Neuronal stem cell (in vitro differentiated cells): ENCODE results near the gene ST6GALNAC3.

Source experiments
- DNase-seq: peaks from one replicate; pipeline ENCODE4 v3.0.0-alpha.2; 2013; ENCODE audit warnings: low spot score
- H2AFZ ChIP-seq: one replicate; pipeline ENCODE4 v1.6.1; 2013; ENCODE audit warnings: mild to moderate bottlenecking, low read length, inconsistent platforms
- H2AK5ac ChIP-seq: 2 replicates; pipeline ENCODE4 v1.6.1; 2013; ENCODE audit warnings: low read depth, mild to moderate bottlenecking, inconsistent platforms, low read length, moderate library complexity, mixed read lengths
- H2BK120ac ChIP-seq: 2 replicates; pipeline ENCODE4 v1.6.1; 2013; ENCODE audit warnings: low read depth, mild to moderate bottlenecking, inconsistent platforms, low read length, moderate library complexity, mixed read lengths
- H2BK12ac ChIP-seq: one replicate; pipeline ENCODE4 v1.6.1; 2013; ENCODE audit warnings: low read length, inconsistent platforms
- H2BK15ac ChIP-seq: 2 replicates; pipeline ENCODE4 v1.6.1; 2013; ENCODE audit warnings: mild to moderate bottlenecking, low read length, inconsistent platforms, mixed read lengths
- H2BK5ac ChIP-seq: one replicate; pipeline ENCODE4 v1.6.1; 2013; ENCODE audit warnings: inconsistent platforms, mild to moderate bottlenecking, low read length, moderate library complexity
- H3K14ac ChIP-seq: one replicate; pipeline ENCODE4 v1.6.1; 2013; ENCODE audit warnings: low read length, inconsistent platforms
- H3K18ac ChIP-seq: 2 replicates; pipeline ENCODE4 v1.6.1; 2013; ENCODE audit warnings: low read length, inconsistent platforms
- H3K23ac ChIP-seq: 2 replicates; pipeline ENCODE4 v1.6.1; 2013; ENCODE audit warnings: low read depth, mild to moderate bottlenecking, mixed read lengths, low read length, inconsistent platforms; ENCODE audit not compliant: poor library complexity
- H3K27ac ChIP-seq: replicated peaks from 3 replicates; pipeline ENCODE4 v1.5.1; 2013; ENCODE audit warnings: low read length, inconsistent platforms
- H3K27me3 ChIP-seq, 3 experiments: 2 replicates each; pipeline ENCODE4 v1.6.1; 2013; ENCODE audit warnings: low read length in 3 of 3, mild to moderate bottlenecking in 2 of 3, inconsistent platforms in 1 of 3, low read depth in 1 of 3, mixed read lengths in 1 of 3, moderate library complexity in 1 of 3; ENCODE audit not compliant: control insufficient read depth in 3 of 3, insufficient read depth in 3 of 3
- H3K36me3 ChIP-seq, 2 donors: replicated peaks in 1 of 2; 2 replicates each; pipeline ENCODE4 v1.6.1; 2013; ENCODE audit warnings: low read length in 2 of 2; ENCODE audit not compliant: control insufficient read depth in 2 of 2, insufficient read depth in 2 of 2
- H3K4ac ChIP-seq: 2 replicates; pipeline ENCODE4 v1.6.1; 2013; ENCODE audit warnings: inconsistent platforms, mild to moderate bottlenecking, low read length, moderate library complexity
- H3K4me1 ChIP-seq, 2 donors: 1 replicate in 1 of 2; 2 replicates in 1 of 2; pipeline ENCODE4 v1.6.1; 2013; ENCODE audit warnings: low read length in 2 of 2, low read depth in 1 of 2; ENCODE audit not compliant: control insufficient read depth in 2 of 2, insufficient read depth in 1 of 2
- H3K4me2 ChIP-seq: one replicate; pipeline ENCODE4 v1.6.1; 2013; ENCODE audit warnings: mild to moderate bottlenecking, low read length, inconsistent platforms; ENCODE audit not compliant: insufficient read depth, poor library complexity, severe bottlenecking
- H3K4me3 ChIP-seq, 2 donors: 2 replicates each; pipeline ENCODE4 v1.5.1; 2013; ENCODE audit warnings: low read length in 2 of 2, mild to moderate bottlenecking in 2 of 2, inconsistent platforms in 1 of 2, moderate library complexity in 1 of 2
- H3K79me1 ChIP-seq: one replicate; pipeline ENCODE4 v1.6.1; 2013; ENCODE audit warnings: low read depth, mild to moderate bottlenecking, inconsistent platforms, low read length, moderate library complexity
- H3K9ac ChIP-seq: one replicate; pipeline ENCODE4 v1.6.1; 2013; ENCODE audit warnings: mild to moderate bottlenecking, low read depth, low read length, inconsistent platforms; ENCODE audit not compliant: poor library complexity
- H3K9me3 ChIP-seq, 2 donors: replicated peaks in 1 of 2; 2 replicates each; pipeline versions ENCODE3 to v1.6.1; 2013; ENCODE audit warnings: low read length in 2 of 2, mild to moderate bottlenecking in 2 of 2, inconsistent platforms in 1 of 2, low read depth in 1 of 2, mixed read lengths in 1 of 2, moderate library complexity in 1 of 2; ENCODE audit not compliant: control insufficient read depth in 2 of 2, insufficient read depth in 1 of 2
- H4K8ac ChIP-seq: one replicate; pipeline ENCODE4 v1.6.1; 2013; ENCODE audit warnings: low read depth, mild to moderate bottlenecking, inconsistent platforms, low read length, moderate library complexity
- H4K91ac ChIP-seq: one replicate; pipeline ENCODE4 v1.6.1; 2013; ENCODE audit warnings: low read length, low read depth, mild to moderate bottlenecking, inconsistent platforms; ENCODE audit not compliant: poor library complexity
- WGBS, 2 donors: extraction: QIAGEN DNeasy Blood & Tissue Kit; methylation state at CpG; one replicate each; pipeline ENCODE4 v1.1.7; 2013; ENCODE audit warnings: missing lambda C conversion rate in 2 of 2, mixed read lengths in 1 of 2; ENCODE audit not compliant: insufficient read length in 2 of 2, insufficient replicate concordance in 1 of 2; ENCODE audit errors: extremely low coverage in 2 of 2; 5-methylcytosine and 5-hydroxymethylcytosine counted together

ST6GALNAC3 gene

GRCh38 chr1:76059451-76059850 is 15.1 kb upstream of the ST6GALNAC3 start:
- DNase-seq: no peak

GRCh38 chr1:76065270-76065669 is 9.3 kb upstream of the ST6GALNAC3 start:
- no peak overlapping the region for H4K91ac ChIP-seq
- H2BK5ac ChIP-seq: no peak overlapping the region
- no peak overlapping the region for H2AK5ac ChIP-seq
- H3K4me3 ChIP-seq: peak overlapping the region in 1 of 2 donors; percentile 22
- no peak overlapping the region for H2BK120ac ChIP-seq
- H3K18ac ChIP-seq: no peak overlapping the region
- H3K23ac ChIP-seq: no peak overlapping the region
- no peaks in the 10 kb centered on the region for H3K79me1 ChIP-seq
- no peaks in the 10 kb centered on the region for H3K36me3 ChIP-seq
- H3K9ac ChIP-seq: no peak overlapping the region
- DNase-seq: no peak
- H3K27ac ChIP-seq: no peak overlapping the region
- H3K4me2 ChIP-seq: no peak overlapping the region
- no peak overlapping the region for H4K8ac ChIP-seq
- no CpG with 5 or more reads among the region's 3 CpGs for WGBS, 2 donors
- no peak overlapping the region for H2AFZ ChIP-seq
- no peak overlapping the region for H2BK12ac ChIP-seq
- no peak overlapping the region for H2BK15ac ChIP-seq
- no peak overlapping the region for H3K14ac ChIP-seq
- H3K4me1 ChIP-seq: no peaks in the 10 kb centered on the region
- H3K9me3 ChIP-seq: no peaks in the 10 kb centered on the region
- H3K4ac ChIP-seq: no peak overlapping the region
- H3K27me3 ChIP-seq: no peaks in the 10 kb centered on the region

More at GRCh38 chr1:76059451-76059850, 15.1 kb upstream of the ST6GALNAC3 start:
- H3K4me3 ChIP-seq: no peak overlapping the region
- H4K8ac ChIP-seq: no peak overlapping the region
- no peak overlapping the region for H3K4me2 ChIP-seq
- H3K18ac ChIP-seq: no peak overlapping the region
- H3K4me1 ChIP-seq: peaks cover 0 to 11% of the 10 kb centered on the region in 2 donors
- no peak overlapping the region for H3K23ac ChIP-seq
- no peak overlapping the region for H4K91ac ChIP-seq
- no peak overlapping the region for H2BK120ac ChIP-seq
- H3K14ac ChIP-seq: no peak overlapping the region
- no peak overlapping the region for H2BK12ac ChIP-seq
- no peaks in the 10 kb centered on the region for H3K79me1 ChIP-seq
- peak overlapping the region; percentile 71 for H2AFZ ChIP-seq
- H3K36me3 ChIP-seq: no peaks in the 10 kb centered on the region
- no peak overlapping the region for H2BK15ac ChIP-seq
- no peak overlapping the region for H3K4ac ChIP-seq
- H3K9me3 ChIP-seq: no peaks in the 10 kb centered on the region
- no peaks in the 10 kb centered on the region for H3K27me3 ChIP-seq
- no peak overlapping the region for H3K27ac ChIP-seq
- no peak overlapping the region for H3K9ac ChIP-seq
- H2BK5ac ChIP-seq: no peak overlapping the region
- H2AK5ac ChIP-seq: no peak overlapping the region
- WGBS, 2 donors: no CpG with 5 or more reads among the region's 2 CpGs

DNA sequence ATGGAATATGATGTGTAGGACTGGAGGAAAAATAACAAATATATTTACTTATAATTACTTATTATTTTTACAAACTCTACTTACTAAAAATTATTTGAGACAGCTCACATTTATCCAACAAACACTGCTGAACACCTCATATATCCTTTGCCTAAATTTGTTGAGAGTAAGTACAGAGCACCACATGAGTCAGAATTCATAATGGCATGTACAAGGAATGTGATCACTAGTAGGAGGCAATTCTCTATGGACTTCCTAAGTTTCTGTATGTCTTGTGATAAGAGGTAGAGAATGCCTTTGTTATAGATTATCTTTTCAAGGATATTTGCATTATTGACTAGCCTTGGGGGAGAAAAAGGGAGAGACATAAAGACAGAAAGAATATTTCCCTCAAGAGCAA is 8.2 kb upstream of the ST6GALNAC3 start:
- Histone ChIP-seq H4K91ac (no peak overlapping the region), H3K4me2 (no peak overlapping the region), H3K23ac (no peak overlapping the region), H3K4ac (no peak overlapping the region), H3K27ac (no peak overlapping the region), H2AK5ac (no peak overlapping the region), H3K9me3 (no peaks in the 10 kb centered on the region), H3K18ac (no peak overlapping the region), H2BK120ac (no peak overlapping the region), H2BK15ac (no peak overlapping the region), H3K4me1 (no peaks in the 10 kb centered on the region), H3K27me3 (no peaks in the 10 kb centered on the region), H4K8ac (no peak overlapping the region), H3K9ac (no peak overlapping the region), H3K79me1 (no peaks in the 10 kb centered on the region), H2AFZ (no peak overlapping the region), H2BK12ac (no peak overlapping the region), H3K14ac (no peak overlapping the region), H3K4me3 (no peak overlapping the region), H3K36me3 (no peaks in the 10 kb centered on the region), H2BK5ac (no peak overlapping the region)
- no peak for DNase-seq

DNA sequence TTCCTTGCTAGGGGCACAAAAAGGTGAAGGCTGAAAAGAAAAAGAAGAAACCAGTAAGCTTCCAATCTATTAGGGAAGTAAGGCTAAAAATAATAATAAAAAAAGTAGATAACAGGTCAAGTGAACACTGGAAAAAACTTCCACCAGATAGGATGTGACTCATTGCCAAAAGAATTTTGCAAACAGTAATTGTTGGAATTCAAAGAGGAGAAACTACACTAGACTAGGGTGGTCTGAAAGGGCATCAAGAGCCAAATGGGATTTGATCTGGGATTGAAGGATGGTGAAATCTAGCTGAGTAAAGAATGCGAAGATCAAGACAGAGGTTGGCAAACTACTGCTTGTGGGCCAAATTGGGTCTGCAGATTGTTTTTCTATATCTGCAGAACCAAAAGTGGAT is 6.0 kb upstream of the ST6GALNAC3 start:
- Histone ChIP-seq H3K36me3 (no peaks in the 10 kb centered on the region), H3K79me1 (no peaks in the 10 kb centered on the region), H3K4me3 (no peak overlapping the region), H2AFZ (no peak overlapping the region), H3K27me3 (no peaks in the 10 kb centered on the region), H2BK15ac (no peak overlapping the region), H3K4me1 (no peaks in the 10 kb centered on the region), H3K18ac (no peak overlapping the region), H3K9ac (no peak overlapping the region), H2AK5ac (no peak overlapping the region), H3K23ac (no peak overlapping the region), H4K91ac (no peak overlapping the region), H2BK120ac (no peak overlapping the region), H2BK12ac (no peak overlapping the region), H3K4me2 (no peak overlapping the region), H3K27ac (no peak overlapping the region), H3K14ac (no peak overlapping the region), H3K9me3 (no peaks in the 10 kb centered on the region), H3K4ac (no peak overlapping the region), H4K8ac (no peak overlapping the region), H2BK5ac (no peak overlapping the region)
- no CpG with 5 or more reads among the region's 1 CpG for WGBS, 2 donors
- DNase-seq: no peak
